Measurements from ENCODE around the gene KRTAP16-1.
"Not testable (repeated sequence)": the region's sequence is repeated elsewhere in the genome, so short reads cannot be mapped to it uniquely, and the experiment has no call there.

KRTAP16-1 gene

GRCh38 chr17:41301916-41302901, 6.9 kb downstream of the KRTAP16-1 start, which contains the start of gene KRTAP29-1:
Gene KRTAP29-1, minus strand, starts transcription at chr17:41302851. Its CDS starts 0 bp downstream, at chr17:41302851.
- DNase-seq (ENCODE audit: low read depth in 3 of 3) = no peak

DNA sequence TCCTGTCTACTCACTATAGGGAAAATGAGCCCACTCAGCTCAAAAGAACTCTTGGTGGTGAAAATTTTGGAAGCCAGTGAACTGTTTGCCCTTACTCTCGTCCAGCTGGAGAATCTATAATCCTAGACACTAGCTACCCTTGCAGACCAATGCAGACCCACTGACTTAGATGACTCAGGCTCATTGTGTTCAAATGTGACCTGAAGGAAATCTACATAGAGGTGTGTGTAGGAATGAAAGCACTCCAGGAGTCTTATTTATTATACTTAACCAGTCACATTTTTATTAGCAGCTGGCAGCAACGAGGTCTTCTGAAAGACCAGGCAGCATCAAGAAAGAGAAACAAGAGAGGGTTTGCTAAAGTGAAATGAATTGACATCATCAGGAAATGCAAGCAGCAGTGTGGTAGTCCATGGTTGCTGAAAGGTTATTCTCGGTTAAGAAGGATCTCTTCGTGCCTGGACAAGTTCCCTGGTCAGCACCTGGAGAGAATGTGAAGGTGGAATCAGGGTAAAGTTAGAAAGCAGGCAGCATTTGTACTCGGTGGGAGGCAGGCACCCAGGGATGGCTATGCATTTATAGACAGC, 7.8 kb downstream of the KRTAP16-1 start:
- DNase-seq (ENCODE audit: low read depth in 3 of 3) = no peak

GRCh38 chr17:41298458-41299135, 10.5 kb downstream of the KRTAP16-1 start:
- DNase-seq (ENCODE audit: low read depth in 3 of 3) = no peak

DNA sequence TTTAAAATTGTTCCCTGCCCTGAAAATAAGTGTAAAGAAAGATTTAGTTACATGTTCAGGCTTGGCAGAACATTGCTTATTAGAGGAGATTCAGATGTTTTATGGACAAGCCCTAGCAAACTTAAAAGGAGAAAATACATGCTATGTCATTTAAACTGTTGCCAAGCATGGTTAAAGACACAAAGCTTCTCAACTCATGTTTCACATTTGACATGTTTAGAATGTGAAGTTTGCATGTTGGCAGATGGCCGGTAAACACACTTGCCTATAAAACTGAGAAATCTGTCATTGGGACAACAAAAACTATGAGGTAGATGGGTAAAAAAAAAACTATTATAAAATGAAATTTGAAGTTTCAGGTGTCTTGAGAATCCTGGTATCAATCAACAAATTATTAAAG, 12.3 kb downstream of the KRTAP16-1 start:
- DNase-seq (ENCODE audit: low read depth in 3 of 3) = no peak

DNA sequence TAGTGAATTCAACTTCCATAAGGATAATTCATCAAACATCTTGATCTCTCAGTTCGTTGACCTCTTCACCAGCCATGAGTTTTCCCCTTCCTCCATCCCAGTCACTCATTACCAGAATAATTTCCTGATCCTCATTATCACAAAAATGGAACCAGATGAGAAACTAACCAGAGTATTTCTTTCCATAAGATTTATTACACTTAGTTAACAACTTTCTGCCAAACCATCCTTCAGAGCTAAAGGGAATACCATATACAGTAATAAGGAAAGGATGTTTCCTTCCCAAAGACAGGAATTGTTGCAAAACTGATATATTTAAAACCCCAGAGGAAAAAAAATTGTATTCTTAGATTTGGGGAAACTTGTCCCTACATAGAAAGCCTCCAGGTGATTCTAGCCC, 15.1 kb downstream of the KRTAP16-1 start:
- no peak for DNase-seq (ENCODE audit: low read depth in 3 of 3)

DNA sequence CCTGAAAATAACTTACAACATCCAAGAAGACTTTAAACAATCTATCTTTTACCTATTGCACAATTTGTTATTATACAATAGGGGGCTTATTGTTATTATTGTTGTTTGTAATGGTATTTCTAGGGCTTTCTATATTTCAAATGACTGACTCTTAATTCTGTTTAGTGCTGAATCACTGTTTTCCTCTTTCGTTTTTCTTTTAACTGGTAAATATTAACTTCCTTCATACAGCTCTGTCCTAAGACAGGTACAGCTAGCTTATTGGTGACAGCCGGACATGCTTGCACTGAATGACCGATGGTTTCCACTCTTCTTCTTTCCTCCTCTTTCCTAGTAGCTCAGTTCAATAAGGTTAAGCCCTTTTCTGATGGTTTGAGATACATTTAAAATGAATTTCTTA, 22.1 kb downstream of the KRTAP16-1 start:
- DNase-seq (ENCODE audit: low read depth in 3 of 3) = no peak

GRCh38 chr17:41284546-41284945, 24.6 kb downstream of the KRTAP16-1 start:
- no peak for DNase-seq (ENCODE audit: low read depth in 3 of 3)

DNA sequence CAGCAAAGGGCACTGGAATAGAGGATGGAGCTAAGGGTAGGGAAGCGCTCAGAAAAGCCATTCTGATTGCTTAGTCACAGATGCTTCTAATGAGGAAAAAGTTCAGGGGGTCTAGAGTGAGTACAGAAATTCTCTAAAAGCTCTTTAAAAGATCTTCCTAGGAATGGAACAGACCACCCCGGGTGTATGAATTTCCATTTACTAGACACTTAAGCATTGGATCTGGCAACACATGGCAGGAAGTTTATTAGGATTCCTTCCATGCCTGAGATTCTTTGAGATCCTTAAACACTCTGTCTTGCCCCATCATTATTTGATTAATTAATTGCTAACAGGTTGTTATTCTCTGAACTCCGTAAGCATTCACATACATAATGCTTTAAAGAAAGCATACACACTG, 25.1 kb downstream of the KRTAP16-1 start:
- no peak for DNase-seq (ENCODE audit: low read depth in 3 of 3)

GRCh38 chr17:41278176-41278955, 30.7 kb downstream of the KRTAP16-1 start:
- no peak for DNase-seq (ENCODE audit: low read depth in 3 of 3)

DNA sequence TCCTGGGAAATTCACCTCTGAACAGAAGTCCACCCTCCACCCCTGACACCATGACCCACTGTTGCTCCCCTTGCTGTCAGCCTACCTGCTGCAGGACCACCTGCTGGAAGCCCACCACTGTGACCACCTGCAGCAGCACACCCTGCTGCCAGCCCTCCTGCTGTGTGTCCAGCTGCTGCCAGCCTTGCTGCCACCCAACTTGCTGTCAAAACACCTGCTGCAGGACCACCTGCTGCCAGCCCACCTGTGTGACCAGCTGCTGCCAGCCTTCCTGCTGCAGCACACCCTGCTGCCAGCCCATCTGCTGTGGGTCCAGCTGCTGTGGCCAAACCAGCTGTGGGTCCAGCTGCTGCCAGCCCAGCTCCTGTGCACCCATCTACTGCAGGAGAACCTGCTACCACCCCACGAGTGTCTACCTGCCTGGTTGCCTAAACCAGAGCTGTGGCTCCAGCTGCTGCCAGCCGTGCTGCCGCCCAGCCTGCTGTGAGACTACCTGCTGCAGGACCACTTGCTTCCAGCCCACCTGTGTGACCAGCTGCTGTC, 33.4 kb downstream of the KRTAP16-1 start, which contains the start of gene KRTAP9-7:
Gene KRTAP9-7, plus strand, starts transcription at position 51 of the 543 bp plus-strand sequence. Its CDS starts 0 bp downstream, at position 51.
- DNase-seq (ENCODE audit: low read depth in 3 of 3) = not testable (repeated sequence)

GRCh38 chr17:41271858-41272257, 37.3 kb downstream of the KRTAP16-1 start:
- DNase-seq (ENCODE audit: low read depth in 3 of 3) = no peak

DNA sequence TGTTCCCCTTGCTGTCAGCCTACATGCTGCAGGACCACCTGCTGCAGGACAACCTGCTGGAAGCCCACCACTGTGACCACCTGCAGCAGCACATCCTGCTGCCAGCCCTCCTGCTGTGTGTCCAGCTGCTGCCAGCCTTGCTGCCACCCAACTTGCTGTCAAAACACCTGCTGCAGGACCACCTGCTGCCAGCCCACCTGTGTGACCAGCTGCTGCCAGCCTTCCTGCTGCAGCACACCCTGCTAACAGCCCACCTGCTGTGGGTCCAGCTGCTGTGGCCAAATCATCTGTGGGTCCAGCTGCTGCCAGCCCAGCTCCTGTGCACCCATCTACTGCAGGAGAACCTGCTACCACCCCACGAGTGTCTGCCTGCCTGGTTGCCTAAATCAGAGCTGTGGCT, 37.8 kb downstream of the KRTAP16-1 start:
- DNase-seq (ENCODE audit: low read depth in 3 of 3) = not testable (repeated sequence)

GRCh38 chr17:41267711-41268110, 41.4 kb downstream of the KRTAP16-1 start:
- DNase-seq (ENCODE audit: low read depth in 3 of 3) = no peak

DNA sequence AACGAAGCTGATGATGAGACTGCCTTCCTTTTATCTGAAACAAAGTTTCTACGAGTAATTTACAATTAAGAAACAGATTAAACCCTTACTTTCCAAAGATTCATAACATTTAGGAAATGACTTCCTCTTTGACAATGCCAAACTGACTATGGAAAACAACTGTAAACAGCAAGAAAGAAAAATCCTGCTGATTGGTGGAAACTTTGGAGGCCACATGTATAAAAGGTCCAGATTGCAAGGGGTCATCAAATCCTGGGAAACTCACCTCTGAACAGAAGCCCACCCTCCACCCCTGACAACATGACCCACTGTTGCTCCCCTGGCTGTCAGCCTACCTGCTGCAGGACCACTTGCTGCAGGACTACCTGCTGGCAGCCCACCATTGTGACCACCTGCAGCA, 44.0 kb downstream of the KRTAP16-1 start, which contains the start of gene KRTAP9-6:
Gene KRTAP9-6, plus strand, starts transcription at position 301 of the 400 bp plus-strand sequence. Its CDS starts 0 bp downstream, at position 301.
- DNase-seq (ENCODE audit: low read depth in 3 of 3) = no peak

DNA sequence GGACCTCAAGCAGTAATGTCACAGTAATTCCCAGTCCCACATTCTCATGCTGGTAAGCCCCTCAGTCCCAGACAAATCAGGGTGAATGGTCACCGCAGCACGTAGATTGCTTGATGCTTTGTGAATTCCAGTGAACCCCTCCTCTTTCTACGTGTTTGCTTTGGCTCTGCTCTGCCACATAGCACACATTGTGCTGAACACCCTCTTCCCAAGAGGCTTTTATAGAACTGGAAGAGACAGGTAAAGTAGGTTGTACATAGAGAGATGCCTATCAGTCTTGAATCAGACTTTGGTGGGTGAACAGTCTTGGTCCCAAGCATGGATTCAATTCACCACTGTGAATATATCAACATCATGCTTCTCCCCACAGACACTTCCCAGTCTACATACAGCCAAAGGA, 44.5 kb downstream of the KRTAP16-1 start:
- DNase-seq (ENCODE audit: low read depth in 3 of 3) = no peak

DNA sequence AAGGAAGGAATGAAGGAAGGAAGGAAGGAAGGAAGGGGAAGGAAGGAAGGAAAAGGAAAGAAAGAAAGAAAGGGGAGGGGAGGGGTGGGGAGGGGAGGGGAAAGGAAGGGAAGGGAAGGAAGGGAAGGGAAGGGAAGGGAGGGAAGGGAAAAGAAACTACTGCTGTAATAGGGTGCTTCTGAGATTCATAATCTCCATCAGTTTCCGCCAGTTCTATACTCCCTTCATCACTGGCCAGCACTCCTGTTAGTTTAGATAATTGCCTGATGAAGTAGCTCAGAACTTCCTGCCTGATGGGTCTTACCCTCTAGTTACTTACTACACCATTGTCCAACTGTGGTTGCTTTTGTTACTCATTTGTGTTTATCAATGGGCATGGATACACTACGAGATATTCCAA, 45.9 kb downstream of the KRTAP16-1 start:
- no peak for DNase-seq (ENCODE audit: low read depth in 3 of 3)

- no peak for DNase-seq (ENCODE audit: low read depth in 3 of 3)
These were observed 50.7 kb downstream of the KRTAP16-1 start for GRCh38 chr17:41258406-41258805.
